Inflammatory macrophage treated with lipopolysaccharide for 1 hour (primary cell): Measurements from ENCODE around the gene REL.
A peak's percentile ranks its signal among the peaks of the same experiment; 100 is the strongest.
"Not testable (repeated sequence)": the region's sequence is repeated elsewhere in the genome, so short reads cannot be mapped to it uniquely, and the experiment has no call there.

Source experiments
- DNase-seq, 2 donors: peaks; one replicate each; pipeline ENCODE4 v3.0.0-alpha.2; 2020 to 2022

The REL gene

GRCh38 chr2:60926741-60927552, 45.6 kb downstream of the REL start:
- peak; percentile 89 to 91 for DNase-seq

GRCh38 chr2:60932061-60932460, 50.7 kb downstream of the REL start:
- DNase-seq: not testable (repeated sequence)

- no peak for DNase-seq
Observed at GRCh38 chr2:60932954-60933353, 51.6 kb downstream of the REL start.

- no peak for DNase-seq
Observed at GRCh38 chr2:60934165-60934722, 52.9 kb downstream of the REL start.

DNA sequence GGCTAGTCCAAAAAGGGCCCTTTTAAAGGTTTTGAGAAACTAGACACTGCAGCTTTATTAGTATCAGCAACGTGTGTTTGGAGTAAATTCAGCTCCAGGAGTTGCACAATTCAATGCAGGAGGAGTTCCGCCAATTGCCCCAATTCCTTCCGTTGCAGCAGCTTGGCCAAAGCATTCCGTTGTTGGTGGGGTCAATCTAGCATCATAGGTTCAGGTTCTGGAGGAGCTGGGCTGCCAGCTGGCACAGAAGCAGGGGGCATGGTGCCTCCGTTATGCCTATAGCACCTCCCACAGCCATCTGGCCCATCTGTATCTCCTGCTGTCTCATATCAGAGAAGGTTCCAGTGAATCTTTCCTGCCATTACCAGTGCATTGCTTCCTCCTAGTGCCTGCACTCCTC, 55.4 kb downstream of the REL start:
- DNase-seq: no peak

- no peak for DNase-seq
Observed at GRCh38 chr2:60938301-60938700, 56.9 kb downstream of the REL start.

GRCh38 chr2:60939622-60940021, 58.2 kb downstream of the REL start:
- no peak for DNase-seq

- no peak for DNase-seq
Observed at GRCh38 chr2:60945341-60945740, 64.0 kb downstream of the REL start.

- DNase-seq: no peak
Observed at GRCh38 chr2:60947056-60947455, 65.7 kb downstream of the REL start.

GRCh38 chr2:60948161-60948560, 66.8 kb downstream of the REL start:
- no peak for DNase-seq

- no peak for DNase-seq
Observed at GRCh38 chr2:60948926-60949579, 67.7 kb downstream of the REL start.

GRCh38 chr2:60954139-60954538, 72.8 kb downstream of the REL start:
- DNase-seq: no peak

DNA sequence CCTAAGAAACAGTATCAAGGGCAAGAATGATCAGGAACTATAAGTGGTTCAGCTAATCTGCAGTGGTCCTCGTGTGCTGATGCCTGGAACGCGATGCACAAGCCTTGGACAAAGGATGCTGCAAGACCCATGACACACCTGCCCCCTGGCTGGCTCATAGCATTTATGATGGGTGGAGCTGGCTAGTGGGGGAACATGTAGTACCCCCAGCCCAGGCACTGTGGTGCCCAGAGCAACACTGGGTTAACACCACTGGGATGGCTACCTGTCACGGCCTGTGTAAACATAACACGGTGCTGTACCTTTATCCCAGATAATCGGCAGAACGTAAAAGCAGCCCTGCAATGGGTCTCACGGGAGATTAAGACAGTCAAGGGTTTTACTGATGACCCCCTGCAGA, 75.8 kb downstream of the REL start:
- DNase-seq: no peak

DNA sequence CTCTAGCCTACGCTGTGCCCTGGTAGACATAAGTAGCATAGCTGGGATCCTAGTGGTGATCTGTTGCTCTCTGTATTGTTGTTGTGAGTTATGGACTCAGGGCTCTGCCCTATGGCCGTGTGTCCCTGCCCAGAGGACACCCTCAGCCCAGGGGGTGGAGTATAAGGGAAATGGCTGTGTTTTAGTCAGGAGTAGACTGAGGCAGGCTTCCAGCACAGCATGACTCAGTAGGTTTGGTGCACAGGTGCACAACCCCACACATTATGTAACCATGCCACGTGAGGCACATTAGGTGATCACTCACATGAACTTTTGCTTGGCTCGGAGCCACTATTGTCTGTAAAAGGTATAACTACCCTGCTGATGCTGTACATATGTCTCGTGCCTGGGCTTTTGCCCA, 76.3 kb downstream of the REL start:
- no peak for DNase-seq

GRCh38 chr2:60958361-60958760, 77.0 kb downstream of the REL start:
- DNase-seq: no peak

- no peak for DNase-seq
Observed at GRCh38 chr2:60958800-60959199, 77.4 kb downstream of the REL start.

- DNase-seq: no peak
Observed at GRCh38 chr2:60959501-60959900, 78.1 kb downstream of the REL start.

DNA sequence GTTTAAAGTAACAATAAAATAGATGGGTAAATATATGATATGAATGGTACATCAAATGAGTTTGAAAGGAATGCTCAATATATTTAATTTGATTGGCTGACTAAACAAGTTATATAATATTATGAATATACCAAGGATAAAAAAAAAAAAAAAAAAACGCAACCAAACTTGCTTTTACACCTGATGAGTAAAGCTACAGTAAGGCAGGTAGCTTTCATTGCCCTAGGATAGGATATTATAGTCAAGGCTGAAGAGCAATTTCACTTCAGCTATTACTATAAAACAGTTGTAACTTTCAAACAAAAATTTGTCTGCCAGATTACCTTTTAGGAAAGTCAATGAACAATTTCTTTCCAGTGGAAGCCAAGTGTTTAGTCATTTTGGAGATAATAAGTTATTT, 79.3 kb downstream of the REL start:
- no peak for DNase-seq

DNA sequence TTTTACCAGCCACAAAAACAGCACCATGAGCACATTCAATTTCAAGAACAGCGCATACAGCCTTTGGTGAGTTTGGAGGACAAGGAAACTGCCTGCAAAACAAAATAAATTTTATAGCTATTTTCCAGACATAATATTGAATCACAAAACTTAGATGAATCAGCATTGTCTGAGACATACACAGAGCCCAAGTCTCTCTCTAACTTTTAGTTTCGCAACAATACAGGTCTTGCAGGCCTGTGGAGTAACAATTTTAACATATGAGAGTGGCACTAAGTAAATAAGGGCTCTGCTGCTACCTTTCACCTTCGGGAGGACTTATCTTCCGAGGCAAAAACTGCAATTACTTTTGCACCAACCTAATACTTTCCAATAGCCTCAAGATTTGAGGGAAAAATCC, 80.1 kb downstream of the REL start:
- no peak for DNase-seq

GRCh38 chr2:60962528-60962927, 81.2 kb downstream of the REL start:
- no peak for DNase-seq

DNA sequence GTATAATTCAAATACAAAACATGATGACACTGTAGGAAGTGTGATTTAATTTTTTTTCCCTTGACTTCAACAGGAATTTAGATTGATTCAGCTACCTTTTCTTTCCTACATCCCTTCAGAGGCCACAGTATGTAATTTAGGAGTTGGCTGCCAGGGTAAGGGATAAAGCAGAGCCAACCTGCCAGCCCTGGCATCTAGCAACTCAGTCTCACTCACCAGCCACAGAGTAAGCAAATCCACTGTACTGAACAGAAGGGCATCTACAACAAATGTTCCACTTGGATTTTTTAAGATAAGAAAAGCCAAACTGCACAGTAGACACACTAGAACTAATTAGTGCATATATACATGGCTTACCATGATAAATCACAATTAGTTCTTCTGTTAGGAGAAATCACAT, 81.8 kb downstream of the REL start:
- DNase-seq: no peak

GRCh38 chr2:60964651-60965498, 83.5 kb downstream of the REL start:
- DNase-seq: no peak

DNA sequence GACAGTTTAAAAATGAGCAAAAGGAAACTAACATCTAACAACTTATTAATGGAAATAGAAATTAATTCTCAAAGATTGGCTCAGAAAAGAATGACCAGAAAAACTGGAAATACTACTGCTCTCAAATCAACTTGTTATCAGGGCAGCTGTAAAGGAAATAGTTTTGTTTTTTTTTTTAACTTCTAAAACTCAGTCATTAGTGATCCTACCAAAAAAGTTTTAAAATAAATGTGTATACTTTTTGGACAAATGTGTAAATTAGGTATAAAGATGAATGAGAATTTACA, 84.1 kb downstream of the REL start:
- DNase-seq: no peak
